A549 (cell line): Measurements from ENCODE around the gene CPPED1.

Source experiments
- TF ChIP-seq, protein P1 (sequence below): fragments of >200 bp; sonication (Bioruptor Twin); formaldehyde crosslinking; IDR thresholded peaks from 3 replicates; pipeline ENCODE4 v1.5.1; 2016
- TF ChIP-seq, protein P2 (sequence below): fragments of 150-350 bp; IDR thresholded peaks from 2 replicates; pipeline ENCODE4 v1.6.1; 2014; ENCODE audit warnings: low read depth, mild to moderate bottlenecking, low read length

GRCh38 chr16:12757546-12757945, 46.1 kb downstream of the CPPED1 start:
- TF ChIP-seq, protein P1, sequence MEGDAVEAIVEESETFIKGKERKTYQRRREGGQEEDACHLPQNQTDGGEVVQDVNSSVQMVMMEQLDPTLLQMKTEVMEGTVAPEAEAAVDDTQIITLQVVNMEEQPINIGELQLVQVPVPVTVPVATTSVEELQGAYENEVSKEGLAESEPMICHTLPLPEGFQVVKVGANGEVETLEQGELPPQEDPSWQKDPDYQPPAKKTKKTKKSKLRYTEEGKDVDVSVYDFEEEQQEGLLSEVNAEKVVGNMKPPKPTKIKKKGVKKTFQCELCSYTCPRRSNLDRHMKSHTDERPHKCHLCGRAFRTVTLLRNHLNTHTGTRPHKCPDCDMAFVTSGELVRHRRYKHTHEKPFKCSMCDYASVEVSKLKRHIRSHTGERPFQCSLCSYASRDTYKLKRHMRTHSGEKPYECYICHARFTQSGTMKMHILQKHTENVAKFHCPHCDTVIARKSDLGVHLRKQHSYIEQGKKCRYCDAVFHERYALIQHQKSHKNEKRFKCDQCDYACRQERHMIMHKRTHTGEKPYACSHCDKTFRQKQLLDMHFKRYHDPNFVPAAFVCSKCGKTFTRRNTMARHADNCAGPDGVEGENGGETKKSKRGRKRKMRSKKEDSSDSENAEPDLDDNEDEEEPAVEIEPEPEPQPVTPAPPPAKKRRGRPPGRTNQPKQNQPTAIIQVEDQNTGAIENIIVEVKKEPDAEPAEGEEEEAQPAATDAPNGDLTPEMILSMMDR: no peak
- TF ChIP-seq, protein P2, sequence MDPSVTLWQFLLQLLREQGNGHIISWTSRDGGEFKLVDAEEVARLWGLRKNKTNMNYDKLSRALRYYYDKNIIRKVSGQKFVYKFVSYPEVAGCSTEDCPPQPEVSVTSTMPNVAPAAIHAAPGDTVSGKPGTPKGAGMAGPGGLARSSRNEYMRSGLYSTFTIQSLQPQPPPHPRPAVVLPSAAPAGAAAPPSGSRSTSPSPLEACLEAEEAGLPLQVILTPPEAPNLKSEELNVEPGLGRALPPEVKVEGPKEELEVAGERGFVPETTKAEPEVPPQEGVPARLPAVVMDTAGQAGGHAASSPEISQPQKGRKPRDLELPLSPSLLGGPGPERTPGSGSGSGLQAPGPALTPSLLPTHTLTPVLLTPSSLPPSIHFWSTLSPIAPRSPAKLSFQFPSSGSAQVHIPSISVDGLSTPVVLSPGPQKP: no peak
